GM21576 (cell line): Measurements from ENCODE around the gene FANCG.

ENCODE experiments used
- ATAC-seq: cut with Tn5 transposase; IDR thresholded peaks from one replicate; pipeline ENCODE4 v1.9.1; 2021; ENCODE audit warnings: mild to moderate bottlenecking, moderate library complexity; ENCODE audit not compliant: unreplicated experiment

Gene FANCG

DNA sequence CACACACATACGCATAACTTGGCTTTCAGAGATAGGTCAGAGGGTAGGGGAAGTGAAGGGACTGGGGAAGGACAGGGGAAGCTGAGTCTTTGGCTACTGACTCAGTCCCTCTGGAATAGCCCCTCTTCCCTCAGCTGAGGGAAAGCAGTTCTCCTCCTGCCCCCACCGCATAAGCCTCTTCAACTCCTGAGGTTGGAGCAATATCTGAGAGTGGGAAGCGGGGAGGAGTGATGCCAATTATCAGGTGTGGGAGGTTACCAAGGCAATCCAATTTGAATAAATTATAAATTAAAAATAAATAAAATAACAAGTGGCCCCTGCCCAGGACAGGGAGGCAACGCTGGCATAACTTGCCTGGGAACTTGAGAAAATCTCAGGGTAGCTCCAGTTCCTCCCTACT is 24.8 kb upstream of the FANCG start:
- ATAC-seq: no peak

DNA sequence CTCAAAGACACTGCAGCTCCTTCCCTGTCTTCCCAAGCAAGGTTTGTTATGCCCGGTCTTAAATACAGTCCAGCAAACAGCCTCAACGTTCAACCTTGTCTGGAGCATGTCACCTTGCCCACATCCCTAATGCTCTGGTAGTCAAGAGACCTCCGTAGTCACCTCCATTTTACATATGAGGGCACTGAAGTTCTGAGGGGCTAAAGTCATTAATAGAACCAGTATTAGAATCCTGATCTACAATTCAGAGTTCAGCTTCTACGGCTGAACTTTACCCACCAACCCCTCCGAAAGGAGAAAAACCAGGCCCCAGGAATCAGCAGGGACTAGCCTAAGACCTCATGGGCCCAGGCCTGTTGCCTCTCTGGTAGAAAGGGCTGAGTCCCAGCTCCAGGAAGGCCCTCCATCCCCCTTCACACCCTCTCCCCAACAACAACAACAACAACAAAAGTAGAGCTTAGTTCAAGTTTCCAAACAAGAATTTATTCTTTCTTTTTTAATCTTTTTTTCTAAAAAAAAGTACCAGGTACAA is 24.0 kb upstream of the FANCG start:
- no peak for ATAC-seq

DNA sequence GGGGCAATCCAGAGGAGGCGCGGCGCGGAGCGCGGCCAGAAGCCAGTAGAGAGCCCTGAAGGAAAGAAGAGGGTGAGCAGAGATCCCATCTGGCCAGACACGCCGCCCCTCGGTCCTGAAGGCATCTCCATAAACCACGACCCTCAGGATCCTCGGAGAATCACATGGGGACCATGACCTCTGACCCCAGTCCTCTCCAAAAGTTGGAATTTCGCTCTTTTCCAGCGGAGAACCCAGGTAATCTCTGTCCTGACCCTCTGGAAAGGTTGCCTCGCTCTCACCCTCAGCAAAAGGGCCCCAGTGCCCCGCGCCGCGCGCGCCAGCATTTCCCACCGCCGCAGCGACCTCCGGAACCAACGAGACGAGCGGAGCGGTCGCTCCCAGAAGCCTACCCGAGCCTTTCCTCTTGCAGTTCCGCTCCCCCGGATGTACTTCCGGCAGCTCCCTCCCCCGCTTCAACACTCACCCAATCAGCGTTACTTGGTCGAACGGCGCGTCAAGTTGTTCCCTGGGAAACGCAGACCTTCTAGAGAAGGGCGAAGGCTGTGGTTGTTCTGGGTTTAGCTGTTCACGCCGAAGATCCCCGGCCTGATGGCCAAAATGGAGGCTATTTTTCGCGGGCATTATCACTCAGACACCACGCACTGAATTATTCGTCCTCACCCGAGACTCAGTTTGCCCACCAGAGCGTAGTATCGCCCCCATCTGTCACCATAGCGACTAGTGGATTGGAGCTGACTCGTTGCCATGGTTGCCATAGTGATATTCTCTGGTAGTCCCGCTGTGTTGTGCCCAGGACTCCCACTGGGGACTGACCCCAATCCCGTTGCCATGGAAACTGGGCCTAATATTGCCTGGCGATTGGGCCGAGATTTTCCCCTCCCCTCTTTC is 23.3 kb upstream of the FANCG start, which contains the start of gene STOML2:
Gene STOML2 (minus strand): TSS at position 363 of the 891 bp plus-strand sequence. CDS start 37 bp downstream, at position 326.
- peak; percentile 92 for ATAC-seq

DNA sequence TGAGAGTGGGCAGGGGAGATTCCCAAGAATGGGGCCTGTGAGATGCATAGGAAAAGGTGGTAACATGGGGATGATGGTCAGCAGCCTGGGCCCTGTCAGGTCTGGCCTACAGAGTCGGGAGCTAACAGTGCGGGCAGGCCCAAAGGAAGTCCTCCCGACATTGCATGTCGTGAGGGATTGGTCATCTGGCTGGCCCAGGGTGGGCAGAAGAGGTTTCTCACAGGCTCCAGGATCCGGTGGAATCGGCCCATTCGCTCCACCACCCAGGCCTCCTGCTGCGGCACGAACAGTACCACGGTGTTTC is 22.7 kb upstream of the FANCG start:
- ATAC-seq: peak; percentile 2

DNA sequence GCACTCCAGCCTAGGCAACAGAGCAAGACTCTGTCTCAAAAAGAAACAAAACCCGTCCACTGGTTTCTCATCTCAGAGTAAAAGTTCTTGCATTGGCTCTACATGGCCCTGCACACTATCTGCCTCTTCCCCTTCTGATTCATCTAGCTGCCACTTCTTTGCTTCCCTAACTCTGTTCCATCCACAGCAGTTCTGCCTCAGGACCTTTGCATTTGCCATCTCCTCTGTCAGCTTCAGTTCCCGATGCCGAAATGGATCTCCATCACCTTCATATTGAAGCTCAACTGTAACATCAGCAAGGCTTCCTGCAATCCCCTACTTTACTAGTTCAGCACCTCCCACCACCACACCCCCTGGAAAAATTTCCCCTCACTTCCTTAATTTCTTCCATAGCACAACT is 17.8 kb upstream of the FANCG start:
- no peak for ATAC-seq

DNA sequence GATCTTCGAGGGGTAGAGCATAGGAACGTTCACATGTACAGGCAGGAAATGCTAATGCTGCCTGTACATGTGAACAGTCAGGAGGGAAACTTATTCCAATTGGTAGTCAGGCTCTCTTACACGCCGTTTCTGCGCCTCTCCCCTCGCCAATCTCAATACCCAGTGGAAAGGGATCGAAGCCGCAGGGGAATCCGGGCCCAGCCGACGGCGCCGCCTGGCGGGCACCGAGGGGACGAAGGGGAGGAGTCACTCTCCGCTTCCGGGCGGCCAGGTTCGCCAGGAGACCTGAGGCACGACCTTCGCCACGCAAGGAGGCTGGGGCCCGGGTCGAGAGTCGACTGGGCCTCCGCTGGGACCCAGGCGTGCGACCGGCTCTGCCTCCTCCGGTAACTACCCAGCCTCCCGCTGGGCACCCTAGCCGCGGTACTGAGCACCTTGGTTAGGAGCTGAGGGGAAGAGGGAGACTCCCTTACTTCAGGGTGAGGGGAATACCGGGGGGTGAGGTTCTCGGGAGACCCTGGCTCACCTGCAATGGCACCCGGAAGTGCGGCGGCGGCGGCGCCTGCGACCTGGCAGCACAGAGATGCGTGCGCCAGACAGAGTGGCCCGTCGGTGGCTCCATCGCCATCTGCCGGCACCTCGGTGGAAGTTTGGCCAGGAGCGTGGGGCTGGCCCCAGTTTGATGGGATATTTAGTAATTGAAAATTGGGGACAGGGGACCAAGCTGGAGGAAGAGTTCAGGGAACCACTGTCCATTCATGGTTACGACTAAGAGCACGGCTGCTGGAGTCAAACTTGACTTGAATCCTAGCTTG is 16.5 kb upstream of the FANCG start, which contains the start of gene PIGO:
Gene PIGO (minus strand): TSS at position 557 of the 815 bp plus-strand sequence. CDS start 1,026 bp downstream, outside the sequence.
- peak; percentile 84 for ATAC-seq

DNA sequence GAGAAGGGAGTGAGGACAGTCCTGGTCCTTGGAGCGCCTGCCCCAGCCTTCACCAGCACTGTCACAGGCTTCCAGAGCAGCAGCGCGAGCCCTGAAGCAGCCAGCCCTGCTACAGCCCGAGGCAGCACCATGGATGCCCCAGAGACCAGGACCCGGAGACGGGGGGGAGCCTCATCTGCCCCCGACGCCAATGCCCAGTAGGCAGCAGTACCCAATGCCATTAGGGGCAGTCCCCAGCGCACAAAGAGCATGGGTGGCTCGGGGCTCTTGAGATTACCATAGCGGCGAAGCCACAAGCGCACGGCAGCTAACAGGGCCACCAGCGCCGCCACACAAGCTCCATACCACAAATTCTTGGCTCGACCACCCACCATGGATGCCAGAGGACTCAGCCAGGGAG is 11.8 kb upstream of the FANCG start:
- ATAC-seq: no peak

DNA sequence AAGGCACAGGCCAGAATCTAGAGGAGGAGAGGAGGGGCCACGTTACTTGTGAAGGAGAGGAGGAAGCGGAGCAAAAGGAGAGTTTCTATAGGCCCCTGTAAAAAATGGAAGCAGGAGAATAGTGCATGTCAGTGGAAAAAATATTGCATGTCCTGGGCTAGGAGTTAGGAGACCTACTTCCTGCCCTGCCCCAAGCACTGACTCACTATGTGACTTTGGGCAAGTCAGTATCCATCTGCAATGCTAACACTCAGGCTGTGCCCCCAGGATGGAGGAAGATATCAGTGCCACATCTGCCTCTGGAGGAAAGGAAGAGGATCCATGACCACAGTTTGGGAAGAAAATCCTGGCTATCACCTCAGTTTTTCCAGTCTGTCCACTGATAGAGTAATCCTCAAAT is 9.7 kb upstream of the FANCG start:
- ATAC-seq: no peak

DNA sequence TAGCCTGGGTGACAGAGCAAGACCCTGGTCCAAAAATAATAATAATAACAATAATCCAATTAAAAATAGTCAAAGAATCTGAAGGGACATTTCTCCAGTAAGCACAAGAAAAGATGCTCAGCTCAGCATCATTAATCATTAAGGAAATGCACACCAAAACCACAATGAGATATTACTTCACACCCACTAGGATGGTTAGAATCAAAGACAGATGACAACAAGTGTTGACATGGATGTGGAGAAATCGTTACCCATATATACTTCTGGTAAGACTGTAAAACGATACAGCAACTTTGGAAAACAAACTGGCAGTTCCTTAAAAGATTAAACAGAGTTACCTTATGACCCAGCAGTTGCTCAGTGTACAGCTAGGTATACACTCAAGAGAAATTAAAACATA is 5.3 kb upstream of the FANCG start:
- no peak for ATAC-seq

DNA sequence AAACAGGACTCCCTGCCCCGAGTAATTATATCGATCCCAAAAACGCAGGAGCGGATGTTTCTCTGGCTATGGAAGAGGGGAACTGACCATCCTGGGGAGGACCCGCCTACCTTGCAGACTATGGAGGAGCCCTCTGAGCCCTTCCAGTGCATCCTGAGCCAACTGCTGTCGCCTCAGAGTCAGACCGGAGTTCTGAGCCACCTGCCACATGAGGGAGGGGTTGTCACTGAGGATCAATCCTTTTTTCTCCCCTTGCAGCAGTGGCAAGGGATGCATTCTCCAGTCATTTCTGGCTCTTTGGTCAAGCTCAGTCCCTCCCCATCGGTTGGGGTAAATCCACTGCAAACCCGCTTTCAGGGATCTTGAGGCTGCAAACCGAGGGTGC is 709 bp downstream of the FANCG start:
- ATAC-seq: no peak

DNA sequence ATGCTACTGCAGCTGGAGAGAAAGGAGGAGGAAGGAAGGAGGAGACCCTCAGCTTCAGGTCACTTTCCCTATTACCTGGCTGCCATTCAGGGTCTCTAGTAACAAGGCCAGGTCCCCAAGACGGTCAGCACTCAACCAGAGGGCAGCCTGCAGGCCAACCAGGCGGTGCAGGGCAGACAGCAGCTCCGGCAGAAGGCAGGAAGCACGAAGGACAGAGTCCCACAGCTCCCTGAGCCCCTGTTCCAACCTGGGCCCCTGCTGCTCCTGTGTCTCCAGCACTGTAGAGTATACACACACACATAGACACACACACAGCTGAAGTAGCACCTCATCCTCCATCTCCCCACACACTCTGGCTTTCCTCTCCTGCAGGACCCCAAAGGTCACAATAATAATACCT is 1.7 kb downstream of the FANCG start:
- no peak for ATAC-seq

DNA sequence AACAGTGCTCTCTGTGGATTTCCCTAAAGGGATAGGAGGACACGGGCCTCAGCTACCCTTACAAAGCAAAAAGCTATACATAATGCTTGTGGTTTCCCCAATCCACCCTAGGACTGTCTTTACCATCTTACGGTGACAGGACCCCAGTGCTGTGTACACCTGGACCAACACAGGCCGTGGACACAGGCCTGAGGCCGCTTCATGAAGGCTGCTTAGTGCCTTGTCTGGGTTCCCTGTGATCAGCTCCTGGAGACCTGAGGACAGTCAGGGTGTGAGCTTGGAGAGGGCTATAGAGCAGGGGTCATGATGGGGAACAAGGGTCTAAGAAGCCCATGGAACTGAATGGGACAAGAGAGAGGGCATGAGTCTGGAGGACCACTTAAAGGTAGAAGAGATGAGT is 2.9 kb downstream of the FANCG start:
- no peak for ATAC-seq

DNA sequence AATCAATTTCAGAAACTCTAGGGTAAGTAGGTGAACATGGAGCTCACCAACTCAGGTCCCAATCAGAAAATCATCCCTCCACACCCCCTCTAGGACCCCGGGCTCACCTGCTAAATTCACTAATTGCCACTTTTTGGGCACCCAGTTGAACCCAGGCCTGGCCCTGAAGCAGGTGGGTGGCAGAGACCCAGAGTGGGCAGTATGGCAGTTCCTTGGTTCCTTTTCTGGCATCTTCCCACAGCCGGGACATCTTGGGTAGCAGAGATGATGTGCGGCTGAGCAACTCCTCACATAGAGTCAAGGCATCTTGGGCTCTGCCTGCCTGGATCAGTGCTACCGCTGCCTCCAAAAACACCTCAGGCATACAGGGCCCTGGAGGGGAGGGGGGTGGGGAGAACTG is 4.4 kb downstream of the FANCG start:
- no peak for ATAC-seq

DNA sequence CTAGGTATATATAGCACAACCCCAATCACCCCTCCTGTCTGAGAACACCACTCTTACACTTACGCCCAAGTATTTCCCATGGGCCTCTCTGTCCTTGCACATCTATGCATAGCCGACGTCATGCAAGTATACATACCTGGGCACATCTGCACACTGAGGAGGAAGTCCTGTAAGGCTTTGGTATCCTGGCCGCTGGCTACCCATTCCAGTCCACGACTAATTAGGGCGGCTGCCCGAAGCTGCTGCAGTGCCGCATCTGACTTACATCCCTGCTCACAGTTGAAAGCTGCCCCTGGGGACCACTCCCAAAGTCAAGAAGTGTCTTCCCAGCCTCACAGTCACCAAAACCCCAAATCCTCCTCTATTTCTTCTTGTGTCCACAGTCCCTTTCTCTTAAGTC is 5.0 kb downstream of the FANCG start:
- no peak for ATAC-seq

DNA sequence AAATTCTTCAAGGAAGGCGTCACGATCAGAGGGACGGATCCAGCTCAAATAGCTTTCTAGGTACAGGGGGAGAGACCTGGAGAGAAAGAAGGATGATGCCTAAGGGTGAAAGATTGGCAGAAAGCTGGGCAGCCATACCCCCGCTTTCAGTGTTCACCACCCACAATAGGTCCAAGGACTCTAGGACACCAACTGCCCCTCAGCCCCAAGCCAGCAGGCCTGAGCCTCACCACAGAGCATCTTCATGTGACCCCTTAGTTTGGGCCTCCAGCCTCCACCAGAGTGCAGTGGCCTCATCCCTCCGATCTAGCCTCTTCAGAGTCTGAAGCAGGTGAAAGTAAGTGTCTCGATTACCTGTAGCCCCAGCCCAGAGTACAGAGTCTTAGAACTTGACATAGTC is 5.6 kb downstream of the FANCG start:
- no peak for ATAC-seq

DNA sequence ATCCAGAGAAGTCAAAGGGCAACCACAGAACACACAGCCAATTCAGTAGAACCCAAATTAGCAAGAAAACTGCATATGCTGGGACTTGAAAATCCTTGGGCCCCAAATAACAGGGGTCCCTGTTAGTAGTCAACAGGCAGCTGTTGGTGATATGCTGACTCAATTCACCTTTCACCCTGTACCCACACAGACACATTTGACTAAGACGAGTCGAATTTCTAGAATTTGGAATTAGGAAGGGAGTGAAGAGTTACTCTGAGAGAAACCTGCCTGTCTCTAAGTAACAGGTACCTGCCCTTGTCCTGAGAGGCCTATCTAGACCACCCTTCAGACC is 6.5 kb downstream of the FANCG start:
- no peak for ATAC-seq

DNA sequence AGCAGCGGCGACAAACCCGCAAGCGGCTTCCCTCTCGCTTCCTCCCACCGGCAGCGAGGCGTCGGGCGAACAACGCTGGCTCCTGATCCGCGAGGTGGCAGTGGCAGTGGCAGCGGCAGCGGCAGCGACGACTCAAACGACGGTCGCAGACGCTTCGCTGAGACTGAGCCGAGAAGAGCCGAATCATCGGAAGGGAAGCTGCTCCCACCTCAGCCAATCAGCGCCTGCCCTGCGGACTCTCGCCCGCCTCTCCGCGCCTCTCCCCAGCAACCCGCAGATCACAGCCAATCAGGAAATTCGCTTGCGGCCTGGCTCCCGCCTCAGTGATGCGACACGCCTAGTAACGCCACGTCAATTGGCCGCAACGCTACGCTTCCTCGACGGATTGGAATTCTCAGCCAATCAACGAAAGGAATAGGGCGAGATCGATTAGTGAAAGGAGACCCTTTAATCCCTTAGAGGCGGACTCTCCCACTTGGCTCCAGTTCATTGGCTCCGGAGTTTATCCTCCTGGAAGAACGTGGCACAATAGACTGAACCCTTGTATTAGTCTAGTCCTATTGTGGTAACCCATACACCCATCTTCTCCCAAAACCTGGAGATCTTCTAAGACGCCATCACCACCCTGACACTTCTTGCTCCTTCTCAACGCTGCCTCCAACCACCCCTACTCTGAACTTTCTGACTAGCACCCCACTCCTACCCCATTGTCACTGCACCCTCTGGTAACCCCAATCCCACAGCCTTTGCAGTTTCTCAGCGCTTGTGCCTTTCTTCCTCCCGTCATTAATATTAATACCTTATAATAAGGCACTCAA is 7.1 kb downstream of the FANCG start, which contains the start of gene VCP:
Gene VCP (minus strand): TSS at position 165 of the 818 bp plus-strand sequence. CDS start 272 bp downstream, outside the sequence.
- ATAC-seq: peak; percentile 87

DNA sequence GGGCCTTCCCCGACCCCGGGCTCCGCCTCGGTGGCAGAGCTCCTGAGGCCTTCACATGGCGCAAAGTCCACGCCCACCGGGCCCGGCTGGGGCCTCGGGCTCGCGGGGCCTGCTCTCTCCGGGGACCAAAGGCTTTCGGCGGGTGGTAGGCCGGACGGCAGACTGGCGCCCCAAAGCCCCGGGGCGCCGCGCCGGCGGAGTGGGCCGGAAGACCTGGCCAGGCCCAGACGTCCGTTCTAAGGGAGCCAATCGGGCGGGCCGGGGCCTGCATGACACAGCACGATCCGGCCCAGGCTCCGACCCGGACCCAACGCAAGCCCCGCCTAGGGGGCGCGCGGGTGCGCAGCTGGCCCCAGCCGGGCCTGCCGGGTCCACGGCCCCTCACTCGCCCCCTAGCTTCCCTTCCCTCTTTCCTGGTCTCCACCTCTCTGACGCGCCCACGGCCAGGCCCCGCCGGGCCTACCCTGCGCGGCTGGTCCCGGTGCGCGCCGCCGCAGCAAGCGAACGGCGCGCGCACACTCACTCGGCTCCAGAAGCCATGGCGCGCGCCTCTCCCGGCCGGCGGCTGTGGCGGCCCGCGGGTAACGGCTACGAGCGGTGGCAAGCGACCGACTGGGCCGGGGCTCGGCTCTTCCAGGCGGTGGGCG is 7.8 kb downstream of the FANCG start:
- peak; percentile 48 for ATAC-seq

DNA sequence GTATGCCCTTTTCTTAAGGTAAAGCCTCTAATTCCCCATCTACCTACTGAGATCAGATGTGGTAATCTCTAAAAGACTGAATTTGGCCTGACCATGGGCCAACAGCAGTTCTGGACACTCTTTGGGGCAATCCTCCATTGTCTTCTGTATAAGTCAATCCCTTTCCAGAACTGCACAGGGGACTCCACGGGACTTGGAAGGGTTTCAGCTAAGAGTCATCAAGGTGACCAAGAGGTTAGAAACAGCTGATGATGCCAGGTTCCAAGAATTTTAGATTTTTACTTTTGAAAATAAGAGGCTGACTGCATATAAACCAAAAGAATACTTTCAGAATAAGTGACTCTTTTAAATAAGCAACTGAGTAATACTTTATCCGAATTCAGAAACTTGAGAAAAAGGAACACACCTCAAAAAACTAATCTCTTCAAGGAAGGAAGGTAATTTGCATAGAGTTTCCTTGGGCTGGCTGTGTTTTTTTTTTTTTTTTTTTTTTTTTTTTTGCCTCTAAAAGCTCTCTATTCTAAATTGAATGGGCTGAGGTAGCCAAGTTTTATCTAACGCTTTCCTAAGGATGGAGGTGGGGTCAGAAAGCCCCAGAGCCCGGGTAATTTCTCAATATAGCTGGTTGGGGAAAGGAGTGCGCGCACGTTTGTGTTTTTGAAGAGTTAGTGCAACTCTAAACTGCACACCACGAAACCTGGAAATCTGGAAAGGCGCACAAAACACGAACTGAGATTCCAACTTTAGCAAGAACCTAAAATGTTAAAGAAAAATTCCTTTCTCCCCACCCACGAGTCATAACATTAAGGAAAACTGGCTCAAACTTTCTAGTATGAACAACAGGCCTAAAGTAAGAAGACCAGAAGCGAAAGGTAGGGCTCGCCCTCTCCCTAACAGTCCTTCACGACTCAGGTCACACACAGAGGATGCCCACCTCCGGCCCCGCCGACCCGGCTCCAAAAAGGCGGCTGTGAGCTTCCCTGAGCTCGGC is 8.6 kb downstream of the FANCG start:
- no peak for ATAC-seq
